Amygdala (tissue), 56 donors: Measurements from ENCODE around the gene LRRC32.

Experiments
- DNase-seq, 56 donors: peaks; one replicate each; lab custom pipeline; 2025; lab: John Stamatoyannopoulos, UW

LRRC32 gene

GRCh38 chr11:76700177-76701100, 29.9 kb upstream of the LRRC32 start:
- no peak for DNase-seq

GRCh38 chr11:76699451-76700091, 29.0 kb upstream of the LRRC32 start:
- DNase-seq: no peak

GRCh38 chr11:76698321-76699043, 27.9 kb upstream of the LRRC32 start:
- DNase-seq: no peak

GRCh38 chr11:76696756-76697155, 26.2 kb upstream of the LRRC32 start:
- no peak for DNase-seq

- DNase-seq: peak in 3 of 56 donors; percentile 7 to 14 (median 9)
These were observed 25.2 kb upstream of the LRRC32 start for GRCh38 chr11:76695771-76696170.

DNA sequence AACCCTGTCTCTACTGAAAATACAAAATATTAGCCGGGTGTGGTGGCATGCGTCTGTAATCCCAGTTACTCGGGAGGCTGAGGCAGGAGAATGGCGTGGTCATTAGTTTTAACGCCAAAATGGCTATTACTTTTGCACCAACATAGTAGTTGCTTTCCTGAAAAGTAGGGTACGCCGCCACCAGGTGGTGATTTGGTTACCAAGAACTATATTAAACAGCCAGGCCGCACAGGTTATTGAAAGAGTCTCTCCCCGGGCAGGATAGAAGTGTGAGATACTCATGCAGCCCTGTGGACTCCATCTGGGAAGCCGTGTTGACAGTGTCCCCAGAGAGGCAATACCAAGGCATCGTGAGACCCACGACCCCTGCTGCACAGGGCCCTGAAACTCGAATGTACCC, 24.6 kb upstream of the LRRC32 start:
- DNase-seq: no peak

- DNase-seq: no peak
These were observed 24.1 kb upstream of the LRRC32 start for GRCh38 chr11:76694664-76695063.

- DNase-seq: no peak
These were observed 23.3 kb upstream of the LRRC32 start for GRCh38 chr11:76693806-76694205.

GRCh38 chr11:76692956-76693355, 22.4 kb upstream of the LRRC32 start:
- DNase-seq: no peak

GRCh38 chr11:76691655-76692054, 21.1 kb upstream of the LRRC32 start:
- no peak for DNase-seq

- no peak for DNase-seq
These were observed 20.2 kb upstream of the LRRC32 start for GRCh38 chr11:76690736-76691135.

DNA sequence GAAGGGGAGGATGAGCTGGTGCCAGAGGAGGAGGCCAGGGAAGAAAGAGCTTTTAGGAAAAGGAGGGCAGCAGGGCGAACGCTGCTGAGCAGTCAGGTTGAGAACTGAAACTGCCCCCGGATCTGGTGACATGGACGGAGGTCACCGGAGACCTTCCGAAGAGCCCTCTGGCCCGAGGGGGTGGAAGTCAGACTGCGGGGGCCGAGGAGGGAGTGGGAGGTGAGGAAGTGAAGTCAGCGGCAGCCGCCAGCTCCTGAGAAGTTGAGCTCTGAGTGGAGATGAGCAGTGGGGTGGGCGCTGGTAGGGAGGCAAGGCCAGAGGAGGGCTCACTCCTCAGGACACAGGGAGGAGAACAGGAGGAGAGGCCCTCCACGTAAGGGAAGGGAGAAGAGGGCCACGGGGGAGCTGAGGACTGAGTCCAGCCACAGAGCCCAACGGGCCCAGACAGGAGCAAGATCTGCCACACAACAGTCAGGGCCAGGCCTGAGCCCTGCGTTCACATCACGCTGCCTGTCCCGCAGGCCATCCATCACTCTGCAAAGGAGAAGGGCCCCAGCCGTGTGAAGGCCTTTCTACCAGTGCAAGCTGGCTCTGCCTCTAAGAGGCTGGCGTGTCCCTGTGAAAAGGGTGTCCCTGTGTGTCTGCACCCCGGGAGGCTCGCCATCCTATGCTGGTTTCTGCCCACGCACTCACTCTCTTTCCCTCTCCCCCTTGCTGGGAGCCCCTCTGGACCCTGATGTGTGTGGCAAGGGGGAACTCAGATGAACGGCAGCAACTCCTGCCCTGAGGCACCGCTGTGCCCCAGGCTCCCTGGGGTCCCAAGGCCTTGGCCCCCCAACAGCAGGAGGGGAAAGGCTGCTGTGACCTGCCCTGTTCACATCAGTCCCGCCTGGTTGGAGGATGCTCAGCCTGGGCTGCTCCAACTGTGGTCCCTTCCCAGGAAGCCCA, 19.0 kb upstream of the LRRC32 start:
- no peak for DNase-seq

DNA sequence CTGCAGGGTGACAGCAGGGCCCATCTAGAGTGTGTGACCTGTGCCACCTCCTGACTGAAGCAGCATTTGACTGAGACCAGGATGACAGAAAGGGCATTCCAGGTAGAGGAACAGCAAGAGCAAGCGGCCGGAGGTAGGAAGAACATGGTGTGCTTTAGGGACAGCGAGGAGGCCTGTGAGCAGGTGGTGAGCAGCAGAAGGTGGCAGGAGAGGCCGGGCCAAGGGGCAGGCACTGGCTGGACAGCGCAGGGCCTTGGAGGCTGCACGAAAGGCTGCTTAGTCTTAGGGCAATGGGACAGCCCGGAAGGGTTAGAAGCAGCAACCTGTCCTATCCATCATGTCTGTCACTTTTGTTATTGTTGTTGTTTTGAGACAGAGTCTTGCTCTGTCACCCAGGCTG, 17.6 kb upstream of the LRRC32 start:
- no peak for DNase-seq

- DNase-seq: peak in 2 of 56 donors; percentile 6 to 18
These were observed 15.9 kb upstream of the LRRC32 start for GRCh38 chr11:76686261-76687079.

GRCh38 chr11:76685831-76686230, 15.3 kb upstream of the LRRC32 start:
- no peak for DNase-seq

- DNase-seq: no peak
These were observed 14.7 kb upstream of the LRRC32 start for GRCh38 chr11:76685237-76685636.

- no peak for DNase-seq
These were observed 14.0 kb upstream of the LRRC32 start for GRCh38 chr11:76684516-76684915.

DNA sequence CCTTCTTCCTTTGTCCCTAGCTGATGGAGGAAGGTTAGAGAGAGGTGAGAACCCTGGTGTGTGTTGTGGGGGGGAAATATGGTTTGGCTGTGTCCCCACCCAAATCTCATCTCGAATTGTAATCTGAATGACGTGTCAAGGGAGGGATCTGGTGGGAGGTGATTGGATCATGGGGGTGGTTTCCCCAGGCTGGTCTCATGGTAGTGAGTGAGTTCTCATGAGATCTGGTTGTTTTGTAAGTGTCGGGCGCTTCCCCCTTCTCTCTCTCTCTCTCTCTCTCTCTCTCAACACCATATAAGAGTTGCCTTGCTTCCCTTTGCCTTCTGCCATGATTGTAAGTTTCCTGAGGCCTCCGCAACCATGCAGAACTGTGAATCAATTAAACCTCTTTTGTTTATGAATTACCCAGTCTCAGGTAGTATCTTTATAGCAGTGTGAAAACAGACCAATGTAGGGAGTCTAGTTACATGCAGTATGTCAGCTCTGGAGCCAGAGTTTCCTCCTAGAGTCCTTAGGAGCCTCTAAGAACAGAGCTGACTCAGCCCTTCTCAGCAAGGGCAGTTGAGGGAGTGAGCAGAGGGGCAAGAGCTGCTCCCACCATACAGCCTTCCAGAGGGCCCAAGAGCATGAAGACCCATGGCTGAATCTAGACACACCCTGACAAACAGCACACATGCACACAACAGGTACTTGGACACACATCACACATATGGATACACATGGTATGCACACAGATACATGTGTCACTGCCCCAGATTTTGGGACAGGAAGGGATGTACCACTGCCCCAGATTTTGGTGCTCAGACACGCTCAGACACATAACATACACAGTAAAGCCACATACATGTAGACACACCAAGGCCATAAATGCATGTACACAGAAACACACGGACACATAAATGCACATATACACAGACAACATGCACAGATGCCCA, 12.9 kb upstream of the LRRC32 start:
- no peak for DNase-seq
